Stimulated activated CD8-positive, alpha-beta memory T cell treated with anti-CD3 and anti-CD28 coated beads, Interleukin-15, amount 100 ng/mL, for 48 hours (primary cell): ENCODE results near the gene CBX4.

Source experiments
- DNase-seq, 2 donors: peaks; one replicate each; pipeline ENCODE4 v3.0.0-alpha.2; 2020; ENCODE audit warnings: low read depth in 2 of 2

CBX4 gene

GRCh38 chr17:79830303-79830702 lies 8.9 kb downstream of the CBX4 start:
- DNase-seq, result no peak

- no peak for DNase-seq
Measured at GRCh38 chr17:79829457-79829856, 9.8 kb downstream of the CBX4 start.

GRCh38 chr17:79829004-79829403 lies 10.2 kb downstream of the CBX4 start:
- DNase-seq, result no peak

GRCh38 chr17:79826841-79827578 lies 12.2 kb downstream of the CBX4 start:
- DNase-seq, result no peak

GRCh38 chr17:79826204-79826680 lies 13.0 kb downstream of the CBX4 start:
- no peak for DNase-seq

GRCh38 chr17:79825580-79825921 lies 13.7 kb downstream of the CBX4 start:
- DNase-seq, result no peak

GRCh38 chr17:79824893-79825579 lies 14.2 kb downstream of the CBX4 start:
- no peak for DNase-seq

- DNase-seq, result no peak
Measured at GRCh38 chr17:79824234-79824633, 15.0 kb downstream of the CBX4 start.

GRCh38 chr17:79822583-79823124 lies 16.6 kb downstream of the CBX4 start:
- no peak for DNase-seq

GRCh38 chr17:79821331-79822095 lies 17.7 kb downstream of the CBX4 start:
- DNase-seq, result no peak

GRCh38 chr17:79820959-79821330 lies 18.3 kb downstream of the CBX4 start:
- no peak for DNase-seq

- no peak for DNase-seq
Measured at GRCh38 chr17:79819534-79820276, 19.5 kb downstream of the CBX4 start.

- DNase-seq, result no peak
Measured at GRCh38 chr17:79819085-79819484, 20.2 kb downstream of the CBX4 start.

GRCh38 chr17:79818026-79818758 lies 21.0 kb downstream of the CBX4 start:
- no peak for DNase-seq

GRCh38 chr17:79815836-79816461 lies 23.3 kb downstream of the CBX4 start:
- DNase-seq, result no peak

- DNase-seq, result no peak
Measured at GRCh38 chr17:79814974-79815835, 24.0 kb downstream of the CBX4 start.

- no peak for DNase-seq
Measured at GRCh38 chr17:79814127-79814973, 24.9 kb downstream of the CBX4 start.

GRCh38 chr17:79813297-79814126 lies 25.7 kb downstream of the CBX4 start:
- DNase-seq, result no peak
